OCI-LY1 (cell line): Measurements from ENCODE around the gene ERG.

Source experiments
- H2AFZ ChIP-seq: fragments of 200-600 bp; sonication (generic), shearing (Covaris generic); 2 replicates; pipeline ENCODE4 v1.6.0; 2014; ENCODE audit warnings: antibody characterized with exemption, mild to moderate bottlenecking, low read length
- H3F3A ChIP-seq: fragments of 200-600 bp; sonication (generic), shearing (Covaris generic); 2 replicates; pipeline ENCODE4 v1.6.0; 2014; ENCODE audit warnings: mild to moderate bottlenecking, antibody characterized with exemption, low read length, moderate library complexity; ENCODE audit not compliant: insufficient read depth
- H3K27ac ChIP-seq: fragments of 200-600 bp; sonication (generic); 2 replicates; pipeline ENCODE4 v1.5.1; 2014; ENCODE audit warnings: low read length, mixed run types, mild to moderate bottlenecking, low read depth; ENCODE audit not compliant: poor library complexity, severe bottlenecking
- H3K27me3 ChIP-seq: fragments of 200-600 bp; sonication (generic); 2 replicates; pipeline ENCODE4 v1.6.0; 2014; ENCODE audit warnings: antibody characterized with exemption, mild to moderate bottlenecking, low read length, moderate library complexity; ENCODE audit not compliant: insufficient read depth
- H3K36me3 ChIP-seq: fragments of 200-600 bp; sonication (generic); 2 replicates; pipeline ENCODE4 v1.6.1; 2014; ENCODE audit warnings: mild to moderate bottlenecking, antibody characterized with exemption, low read length, moderate library complexity, mixed read lengths; ENCODE audit not compliant: insufficient read depth
- H3K4me1 ChIP-seq: fragments of 200-600 bp; sonication (generic); 2 replicates; pipeline ENCODE4 v1.5.1; 2014; ENCODE audit warnings: mild to moderate bottlenecking, low read length, moderate library complexity; ENCODE audit not compliant: insufficient read depth, severe bottlenecking
- H3K4me2 ChIP-seq: fragments of 200-600 bp; sonication (generic), shearing (Covaris generic); 2 replicates; pipeline ENCODE4 v1.6.1; 2014; ENCODE audit warnings: low read length
- H3K4me3 ChIP-seq: fragments of 200-600 bp; sonication (generic); 2 replicates; pipeline ENCODE4 v1.5.1; 2014; ENCODE audit warnings: low read length, low read depth, mild to moderate bottlenecking, mixed read lengths; ENCODE audit not compliant: poor library complexity, severe bottlenecking
- H3K79me2 ChIP-seq: fragments of 200-600 bp; shearing (Covaris generic); 2 replicates; pipeline ENCODE4 v1.6.1; 2016; ENCODE audit warnings: mixed run types, low read length, mixed read lengths; ENCODE audit not compliant: insufficient read depth
- H3K9ac ChIP-seq: fragments of 200-600 bp; sonication (generic), shearing (Covaris generic); 2 replicates; pipeline ENCODE4 v1.6.1; 2014; ENCODE audit warnings: mild to moderate bottlenecking, low read length, mixed read lengths
- H3K9me2 ChIP-seq: fragments of 200-600 bp; sonication (generic), shearing (Covaris generic); 2 replicates; pipeline ENCODE4 v1.6.1; 2014; ENCODE audit warnings: low read depth, mild to moderate bottlenecking, low read length, mixed read lengths
- H3K9me3 ChIP-seq: fragments of 200-600 bp; shearing (Covaris generic); 2 replicates; pipeline ENCODE4 v1.6.1; 2014; ENCODE audit warnings: low read length, mixed read lengths
- H4K20me1 ChIP-seq: fragments of 200-600 bp; sonication (generic), shearing (Covaris generic); 2 replicates; pipeline ENCODE4 v1.6.0; 2016; ENCODE audit warnings: mild to moderate bottlenecking, low read length; ENCODE audit not compliant: insufficient read depth
- EZH2 ChIP-seq: fragments of 200-600 bp; sonication (generic), shearing (Covaris generic); IDR thresholded peaks from 2 replicates; pipeline ENCODE4 v1.8.0; 2017; ENCODE audit warnings: borderline replicate concordance, mixed run types, mild to moderate bottlenecking, antibody characterized with exemption, low read length, moderate library complexity, mixed read lengths
- TF ChIP-seq, protein P1 (sequence below): fragments of 200-600 bp; sonication (generic), shearing (Covaris generic); IDR thresholded peaks from 2 replicates; pipeline ENCODE4 v1.5.1; 2017; ENCODE audit warnings: mild to moderate bottlenecking, antibody characterized with exemption, low read length, moderate library complexity, mixed read lengths

ERG gene

DNA sequence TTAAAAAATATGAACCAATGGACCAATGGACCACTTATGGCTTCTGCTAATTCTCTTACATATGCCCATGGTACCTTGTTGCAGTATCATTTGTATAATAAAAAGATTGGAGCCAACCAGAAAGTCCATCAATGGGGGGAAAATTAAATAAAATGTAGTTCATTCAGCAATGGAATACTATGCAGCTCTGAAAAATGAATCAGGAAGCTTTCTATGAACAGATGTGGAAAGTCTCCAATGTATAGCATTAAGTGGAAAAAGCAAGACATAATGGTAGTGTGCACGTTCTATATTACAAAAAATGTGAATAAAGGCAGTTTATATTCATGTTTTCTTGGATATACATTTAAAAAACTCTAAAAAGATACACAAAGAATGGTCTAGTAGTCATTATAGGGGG lies 140.2 kb downstream of the ERG start:
- Histone ChIP-seq H3K79me2 (no peaks in the 10 kb centered on the region), H3K4me1 (no peaks in the 10 kb centered on the region), H3K4me2 (no peak overlapping the region), H3K36me3 (no peaks in the 10 kb centered on the region), H3K9me3 (no peaks in the 10 kb centered on the region), H4K20me1 (no peaks in the 10 kb centered on the region), H3K27ac (no peak overlapping the region), H3K27me3 (no peaks in the 10 kb centered on the region), H3K9ac (no peak overlapping the region), H3K4me3 (no peak overlapping the region), H2AFZ (no peak overlapping the region), H3F3A (no peaks in the 10 kb centered on the region), H3K9me2 (no peaks in the 10 kb centered on the region)
- no peak for TF ChIP-seq EZH2
- TF ChIP-seq, protein P1, sequence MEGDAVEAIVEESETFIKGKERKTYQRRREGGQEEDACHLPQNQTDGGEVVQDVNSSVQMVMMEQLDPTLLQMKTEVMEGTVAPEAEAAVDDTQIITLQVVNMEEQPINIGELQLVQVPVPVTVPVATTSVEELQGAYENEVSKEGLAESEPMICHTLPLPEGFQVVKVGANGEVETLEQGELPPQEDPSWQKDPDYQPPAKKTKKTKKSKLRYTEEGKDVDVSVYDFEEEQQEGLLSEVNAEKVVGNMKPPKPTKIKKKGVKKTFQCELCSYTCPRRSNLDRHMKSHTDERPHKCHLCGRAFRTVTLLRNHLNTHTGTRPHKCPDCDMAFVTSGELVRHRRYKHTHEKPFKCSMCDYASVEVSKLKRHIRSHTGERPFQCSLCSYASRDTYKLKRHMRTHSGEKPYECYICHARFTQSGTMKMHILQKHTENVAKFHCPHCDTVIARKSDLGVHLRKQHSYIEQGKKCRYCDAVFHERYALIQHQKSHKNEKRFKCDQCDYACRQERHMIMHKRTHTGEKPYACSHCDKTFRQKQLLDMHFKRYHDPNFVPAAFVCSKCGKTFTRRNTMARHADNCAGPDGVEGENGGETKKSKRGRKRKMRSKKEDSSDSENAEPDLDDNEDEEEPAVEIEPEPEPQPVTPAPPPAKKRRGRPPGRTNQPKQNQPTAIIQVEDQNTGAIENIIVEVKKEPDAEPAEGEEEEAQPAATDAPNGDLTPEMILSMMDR, result no peak

DNA sequence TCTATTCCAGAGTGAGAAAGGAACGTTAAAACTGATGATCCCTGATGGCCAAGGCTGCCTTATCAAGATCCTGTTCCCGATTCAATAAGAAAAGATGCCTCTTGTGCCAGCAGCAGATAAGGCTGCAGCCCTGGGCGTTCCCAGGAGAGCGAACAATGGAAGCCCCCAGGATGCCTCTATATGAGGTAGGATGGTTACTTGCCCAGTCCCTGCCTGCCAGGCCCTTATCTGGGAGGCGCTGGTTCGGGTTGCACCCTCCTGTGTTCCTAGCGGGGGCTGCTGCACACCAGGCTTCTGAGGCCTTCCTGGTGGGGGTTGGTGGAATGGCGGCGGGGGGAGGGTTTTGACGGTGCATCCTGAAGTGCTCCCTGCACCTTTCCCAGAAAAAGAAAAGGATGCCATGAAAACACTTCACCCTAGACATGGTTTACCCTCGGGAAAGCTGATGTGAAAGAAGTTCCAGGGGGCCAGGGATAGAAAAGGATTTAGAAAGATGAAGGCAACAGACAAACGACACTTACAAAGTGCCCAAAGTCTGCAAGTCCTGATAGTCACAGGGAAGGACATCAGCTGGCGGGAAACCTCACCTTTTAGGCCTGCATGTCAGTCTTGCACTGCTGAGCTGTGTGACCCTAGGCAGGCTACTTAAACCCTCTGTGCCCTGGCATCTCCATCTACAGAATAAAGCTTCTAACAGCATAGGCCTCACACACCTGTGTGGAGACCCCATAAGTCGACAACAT lies 141.2 kb downstream of the ERG start:
- Histone ChIP-seq H3K9me3 (no peaks in the 10 kb centered on the region), H2AFZ (no peak overlapping the region), H3K9me2 (no peaks in the 10 kb centered on the region), H3K27me3 (no peaks in the 10 kb centered on the region), H3K4me3 (no peak overlapping the region), H3K79me2 (no peaks in the 10 kb centered on the region), H3K4me1 (no peaks in the 10 kb centered on the region), H3K36me3 (no peaks in the 10 kb centered on the region), H3K27ac (no peak overlapping the region), H3K9ac (no peak overlapping the region), H4K20me1 (no peaks in the 10 kb centered on the region), H3F3A (no peaks in the 10 kb centered on the region), H3K4me2 (no peak overlapping the region)
- TF ChIP-seq, protein P1, result no peak
- TF ChIP-seq EZH2, result no peak

DNA sequence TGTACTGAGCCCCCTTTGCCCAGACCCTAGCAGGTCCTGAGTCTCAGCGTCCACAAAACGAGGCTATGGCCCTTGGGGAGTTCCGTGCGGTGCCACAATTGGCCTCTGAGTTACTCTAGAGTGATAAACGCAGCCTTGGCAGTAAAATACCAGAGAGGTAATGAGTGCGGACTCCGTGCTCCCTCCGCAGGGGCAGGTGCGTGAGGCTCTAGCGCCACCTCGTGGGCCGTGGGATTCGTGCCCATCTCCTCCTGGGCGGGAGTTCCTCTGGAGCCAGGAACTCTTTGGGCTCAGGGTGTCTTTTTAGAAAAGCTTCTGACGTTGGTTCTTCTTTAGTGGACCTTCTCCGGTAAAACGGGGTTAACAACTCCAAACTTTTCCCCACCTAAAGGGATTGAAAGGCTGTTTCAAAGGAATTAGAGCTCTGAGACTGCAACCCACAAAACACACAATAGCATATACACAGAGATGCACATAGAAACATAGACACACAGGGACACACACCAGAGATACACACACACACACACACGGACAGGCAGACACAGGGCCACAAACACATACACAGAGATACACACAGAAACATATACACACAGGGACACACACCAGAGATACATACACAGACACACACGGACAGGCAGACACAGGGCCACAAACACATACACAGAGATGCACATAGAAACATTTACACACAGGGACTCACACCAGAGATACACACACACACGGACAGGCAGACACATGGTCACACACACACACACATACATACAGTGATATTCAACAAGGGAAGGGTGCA lies 142.1 kb downstream of the ERG start:
- no peak for TF ChIP-seq EZH2
- TF ChIP-seq, protein P1, result peak; percentile 96
- H3K4me1 ChIP-seq, result no peaks in the 10 kb centered on the region
- no peak overlapping the region for H3K9ac ChIP-seq
- no peak overlapping the region for H3K27ac ChIP-seq
- no peaks in the 10 kb centered on the region for H4K20me1 ChIP-seq
- no peaks in the 10 kb centered on the region for H3F3A ChIP-seq
- H3K79me2 ChIP-seq, result no peaks in the 10 kb centered on the region
- no peaks in the 10 kb centered on the region for H3K9me2 ChIP-seq
- H2AFZ ChIP-seq, result no peak overlapping the region
- no peaks in the 10 kb centered on the region; the same call in 1 of the 2 replicates for H3K27me3 ChIP-seq
- no peaks in the 10 kb centered on the region for H3K36me3 ChIP-seq
- no peak overlapping the region for H3K4me2 ChIP-seq
- no peaks in the 10 kb centered on the region for H3K9me3 ChIP-seq
- no peak overlapping the region for H3K4me3 ChIP-seq
